NCI-H1092 (cell line): Measurements from ENCODE around the gene PLXDC2.

Experiments used
- DNase-seq: peaks from one replicate; lab custom pipeline; 2025; lab: John Stamatoyannopoulos, UW

Gene PLXDC2

GRCh38 chr10:19857876-19858275 is 41.6 kb downstream of the PLXDC2 start:
- no peak for DNase-seq

GRCh38 chr10:19860107-19860506 is 43.9 kb downstream of the PLXDC2 start:
- no peak for DNase-seq

DNA sequence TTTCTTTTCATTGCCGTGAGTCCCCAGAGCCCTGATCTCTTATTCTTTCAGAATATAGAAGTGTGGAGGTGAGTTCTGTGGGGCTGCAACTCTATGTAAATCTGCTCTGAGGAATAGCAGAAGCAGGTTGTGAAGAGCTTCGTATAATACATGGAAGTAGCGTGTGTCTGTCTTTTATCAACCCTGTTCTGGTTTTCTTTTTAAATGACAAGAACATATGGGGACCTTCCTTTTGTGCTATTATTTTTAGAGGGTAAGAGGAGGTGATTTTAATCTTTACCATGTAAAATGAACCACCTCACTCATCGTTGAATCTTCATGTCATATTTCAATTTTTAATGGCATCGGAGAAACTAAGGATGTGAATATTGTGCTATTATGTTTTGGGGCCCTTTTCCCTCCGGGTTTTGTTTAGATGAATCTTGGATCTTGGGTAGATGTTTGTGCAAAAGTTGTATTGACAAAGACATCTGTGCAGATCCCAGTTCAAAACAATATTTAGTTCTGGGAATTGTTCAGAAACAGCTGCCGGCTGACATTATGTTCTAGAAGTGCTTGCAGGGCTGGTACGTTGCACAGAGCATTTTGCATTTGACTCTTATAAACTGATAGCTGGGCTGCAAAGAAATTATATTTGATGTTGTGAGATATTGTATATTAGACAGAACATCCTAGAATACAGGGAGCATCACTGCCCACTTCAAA is 46.7 kb downstream of the PLXDC2 start:
- DNase-seq = no peak

DNA sequence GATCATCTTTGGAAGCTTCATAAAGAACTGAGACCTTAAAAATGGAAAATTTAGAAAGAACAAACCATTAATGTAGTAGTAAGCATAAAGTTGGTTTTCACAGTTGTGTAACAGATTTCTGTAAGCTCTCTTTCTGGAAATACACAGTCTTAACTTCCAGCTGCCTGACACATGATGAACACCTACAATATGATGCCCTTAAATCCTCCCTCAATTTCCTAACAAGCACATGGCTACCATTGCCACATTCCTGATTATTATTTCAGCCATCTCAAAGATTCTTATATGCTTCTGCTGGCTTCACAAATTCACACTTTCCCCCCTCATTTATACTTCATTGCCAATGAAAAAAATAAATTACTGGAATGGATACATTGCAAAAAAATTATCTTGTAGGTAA is 49.4 kb downstream of the PLXDC2 start:
- DNase-seq = no peak

GRCh38 chr10:19869370-19869769 is 53.1 kb downstream of the PLXDC2 start:
- DNase-seq = no peak

DNA sequence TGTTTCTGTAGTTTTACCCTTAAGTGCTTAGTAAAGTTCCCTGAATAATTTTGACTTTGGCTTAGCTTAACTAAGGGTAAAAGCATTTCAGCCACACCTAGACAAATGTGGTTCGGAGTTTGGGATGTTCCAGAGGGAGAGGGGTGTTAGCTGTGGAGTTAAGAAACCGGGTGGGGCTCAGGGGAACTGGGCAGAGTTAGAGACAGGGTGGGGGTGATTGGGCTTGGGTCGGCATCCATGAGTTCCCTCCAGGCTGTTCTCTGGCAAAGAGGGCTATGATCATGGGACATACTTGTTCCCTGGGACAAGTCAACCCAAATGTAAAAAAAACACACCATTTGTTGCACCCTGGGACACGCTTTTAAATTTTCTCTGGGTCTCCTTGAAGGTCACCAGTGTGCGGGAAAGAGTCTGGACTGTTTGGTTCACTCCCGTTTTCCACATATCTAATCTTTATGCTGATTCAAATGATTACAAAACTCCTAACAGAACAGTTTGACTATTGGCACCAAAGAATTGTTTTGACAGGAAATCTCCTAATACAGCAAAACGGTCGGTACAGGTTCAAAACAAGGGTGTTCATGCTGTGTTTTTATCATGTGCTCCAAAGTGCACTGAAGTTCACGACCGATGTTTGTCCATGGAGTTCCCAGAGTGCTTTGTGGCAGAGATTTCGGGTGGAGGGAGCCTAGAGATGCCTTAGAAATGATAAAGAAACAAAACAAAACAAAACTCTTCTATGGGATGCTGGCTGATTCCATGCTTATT is 56.5 kb downstream of the PLXDC2 start:
- no peak for DNase-seq

GRCh38 chr10:19874190-19874589 is 58.0 kb downstream of the PLXDC2 start:
- DNase-seq = no peak

- no peak for DNase-seq
Measured at GRCh38 chr10:19874791-19875190, 58.6 kb downstream of the PLXDC2 start.

DNA sequence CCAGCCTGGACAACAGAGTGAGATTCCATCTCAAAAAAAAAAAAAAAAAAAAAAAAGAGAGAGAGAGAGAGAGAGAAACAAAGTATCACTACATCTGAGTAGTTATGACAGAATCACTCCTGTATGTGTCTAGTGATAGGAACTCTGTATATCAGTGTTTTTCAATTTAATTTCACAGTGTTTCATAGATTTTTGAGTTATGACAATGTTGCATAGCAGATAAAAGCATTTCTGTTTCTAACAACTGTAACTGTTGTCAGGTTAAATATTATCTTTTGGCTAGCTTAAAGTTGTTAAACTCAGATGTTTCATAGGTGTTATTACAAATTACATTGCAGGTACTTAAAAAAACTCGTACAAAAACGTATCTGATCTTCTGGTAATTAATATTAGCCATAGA is 60.3 kb downstream of the PLXDC2 start:
- no peak for DNase-seq

DNA sequence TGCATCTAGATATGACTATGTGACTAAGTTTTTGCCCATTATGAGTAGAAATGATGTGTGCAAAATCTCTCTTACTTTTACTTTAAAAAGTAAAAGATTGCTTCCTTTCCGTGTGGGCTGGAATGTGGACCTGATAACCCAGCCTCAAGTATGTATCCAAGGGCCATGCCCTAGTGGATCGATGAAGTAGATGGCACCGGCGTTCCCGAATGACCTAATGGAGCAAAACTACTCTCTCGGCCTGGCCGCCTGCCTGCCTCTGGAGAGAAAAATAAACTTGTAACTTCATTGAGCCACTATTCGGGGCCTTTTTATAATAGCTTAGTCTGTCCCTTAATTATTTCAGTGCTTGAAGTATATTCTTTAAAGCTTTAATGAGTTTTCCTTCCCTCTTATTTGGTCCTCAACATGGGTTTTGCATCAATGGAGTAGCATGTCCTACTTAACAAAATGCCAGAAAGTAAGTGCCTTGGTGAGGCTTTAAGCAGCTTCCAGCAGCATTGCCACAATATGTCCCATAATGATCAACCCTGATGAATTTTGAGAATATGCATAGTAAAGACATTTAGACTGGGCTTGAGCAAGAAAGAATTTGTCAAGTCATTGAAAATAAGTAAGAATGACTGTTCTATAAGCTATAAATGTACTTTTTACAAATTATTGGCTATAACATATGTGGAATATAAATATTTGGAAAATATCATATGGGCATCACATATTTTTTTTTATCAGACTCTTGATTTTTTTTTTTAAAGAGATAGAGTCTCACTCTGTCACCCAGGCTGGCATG is 61.4 kb downstream of the PLXDC2 start:
- no peak for DNase-seq

GRCh38 chr10:19882621-19883020 is 66.4 kb downstream of the PLXDC2 start:
- DNase-seq = no peak

DNA sequence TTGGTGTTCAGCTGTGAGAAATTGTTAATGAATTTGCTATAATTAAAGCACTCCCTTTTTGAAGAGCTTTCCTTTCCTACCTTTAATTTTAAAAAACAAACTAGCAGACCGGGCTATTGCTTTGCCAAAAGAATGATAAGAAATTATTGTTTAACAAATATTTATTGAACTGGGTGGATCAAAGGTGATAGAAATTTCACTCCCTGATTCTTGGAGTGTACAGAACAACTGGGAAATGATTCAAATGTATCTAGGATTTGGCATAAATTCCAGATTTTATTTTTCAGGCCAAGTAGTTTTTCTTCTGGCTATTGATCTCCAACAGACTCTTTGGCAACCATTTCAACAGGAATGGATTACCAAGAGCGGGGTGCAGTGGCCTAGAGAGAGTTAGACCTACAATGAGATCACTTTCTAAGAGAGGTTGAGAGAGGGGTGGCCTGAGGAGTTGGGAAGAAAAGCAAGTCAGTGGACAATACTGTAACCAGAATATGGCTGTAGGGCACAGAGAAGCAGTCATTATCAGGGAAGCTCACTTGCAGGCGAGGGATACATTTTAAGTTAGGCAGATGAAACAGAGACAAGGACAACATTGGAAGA is 71.9 kb downstream of the PLXDC2 start:
- no peak for DNase-seq

DNA sequence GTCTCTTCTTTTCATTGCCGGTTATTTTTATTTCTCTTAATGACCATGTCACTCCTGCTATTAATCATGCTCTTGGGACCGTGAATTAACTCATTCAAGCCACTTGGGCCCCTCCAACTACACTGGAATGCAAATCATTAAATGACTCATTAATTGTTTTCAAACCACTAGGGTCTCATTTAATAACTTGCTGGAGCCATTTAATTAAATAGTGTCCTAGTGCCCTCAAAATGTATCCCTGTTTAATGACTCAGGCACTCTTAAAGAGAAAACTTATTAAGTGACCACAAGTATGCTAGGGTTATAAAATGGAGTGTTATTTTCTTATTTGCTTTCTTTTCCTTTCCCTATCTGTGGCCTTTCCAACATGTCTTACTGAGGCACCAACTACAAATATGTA is 73.0 kb downstream of the PLXDC2 start:
- DNase-seq = no peak

DNA sequence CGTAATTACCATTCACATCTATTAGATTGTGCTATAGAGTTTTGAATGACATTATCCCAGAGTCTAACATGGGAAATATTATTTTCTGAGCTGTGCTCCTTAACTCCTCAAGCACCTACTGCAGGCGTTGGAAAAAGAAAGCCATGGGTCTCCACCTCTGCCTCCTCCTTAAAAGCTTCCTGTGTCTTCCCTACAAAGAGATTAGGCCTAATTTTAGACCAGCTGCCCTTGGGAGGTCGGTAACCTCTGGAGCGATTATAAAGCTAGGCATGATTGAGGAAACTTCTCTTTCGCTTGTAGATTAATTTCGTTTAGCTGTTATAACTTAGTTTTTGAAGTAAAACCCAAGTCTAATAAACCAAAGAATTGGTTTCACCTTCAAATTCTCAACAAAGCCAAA is 75.2 kb downstream of the PLXDC2 start:
- no peak for DNase-seq

GRCh38 chr10:19892270-19892669 is 76.0 kb downstream of the PLXDC2 start:
- no peak for DNase-seq

- DNase-seq = no peak
Measured at GRCh38 chr10:19892677-19893076, 76.4 kb downstream of the PLXDC2 start.

GRCh38 chr10:19895500-19895899 is 79.3 kb downstream of the PLXDC2 start:
- no peak for DNase-seq

GRCh38 chr10:19902456-19902855 is 86.2 kb downstream of the PLXDC2 start:
- DNase-seq = no peak

DNA sequence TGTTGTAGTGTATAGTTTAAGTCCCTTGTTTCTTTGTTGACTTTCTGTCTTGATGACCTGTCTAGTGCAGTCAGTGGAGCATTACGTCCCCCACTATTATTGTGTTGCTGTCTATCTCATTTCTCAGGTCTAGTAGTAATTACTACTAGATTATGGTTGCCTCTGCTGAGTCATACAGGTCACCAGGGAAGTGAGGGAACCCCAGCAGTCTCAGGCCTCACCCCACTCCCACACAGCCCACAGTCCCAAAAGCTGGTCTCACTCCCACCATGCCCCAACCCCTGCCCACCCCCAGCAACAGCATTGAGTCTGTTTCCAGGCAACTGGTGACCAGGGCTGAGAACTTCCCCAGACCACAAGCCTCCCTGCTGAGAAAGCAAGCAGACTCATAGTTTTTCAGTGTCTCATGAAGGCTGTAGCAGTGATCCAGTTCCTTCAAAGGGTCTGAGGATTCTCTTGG is 88.0 kb downstream of the PLXDC2 start:
- no peak for DNase-seq

DNA sequence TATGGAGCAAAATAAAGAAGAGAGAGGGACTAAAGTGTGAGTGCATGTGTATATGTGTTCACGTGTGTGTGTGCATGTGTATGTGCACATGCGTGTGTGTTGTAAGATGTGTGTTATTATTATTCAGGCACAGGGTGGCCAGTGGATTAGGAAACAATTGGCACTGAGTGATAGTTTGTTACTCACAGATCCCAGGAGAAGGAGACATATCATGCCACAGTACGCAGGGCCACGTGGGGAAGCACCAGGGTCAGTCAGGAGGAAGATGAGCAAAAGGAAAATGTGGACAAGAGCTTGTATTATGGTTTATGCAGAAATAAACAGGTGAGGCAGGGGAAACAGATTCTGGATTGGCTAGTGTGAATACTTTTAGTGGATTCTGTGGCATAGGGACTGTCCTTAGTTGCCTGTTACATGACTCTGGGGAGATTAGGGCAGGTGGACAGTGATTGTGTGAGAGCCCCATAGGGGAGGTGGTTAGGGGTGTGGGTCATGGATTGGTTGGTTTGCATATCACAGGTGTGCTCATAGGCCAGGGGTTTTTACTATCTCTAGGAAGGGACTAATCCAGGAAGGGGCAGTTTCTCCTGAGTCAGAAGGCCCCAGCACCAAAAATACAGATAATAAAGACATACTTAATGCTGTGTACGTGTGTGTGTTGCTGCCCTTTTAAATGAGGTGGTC is 90.0 kb downstream of the PLXDC2 start:
- DNase-seq = no peak

DNA sequence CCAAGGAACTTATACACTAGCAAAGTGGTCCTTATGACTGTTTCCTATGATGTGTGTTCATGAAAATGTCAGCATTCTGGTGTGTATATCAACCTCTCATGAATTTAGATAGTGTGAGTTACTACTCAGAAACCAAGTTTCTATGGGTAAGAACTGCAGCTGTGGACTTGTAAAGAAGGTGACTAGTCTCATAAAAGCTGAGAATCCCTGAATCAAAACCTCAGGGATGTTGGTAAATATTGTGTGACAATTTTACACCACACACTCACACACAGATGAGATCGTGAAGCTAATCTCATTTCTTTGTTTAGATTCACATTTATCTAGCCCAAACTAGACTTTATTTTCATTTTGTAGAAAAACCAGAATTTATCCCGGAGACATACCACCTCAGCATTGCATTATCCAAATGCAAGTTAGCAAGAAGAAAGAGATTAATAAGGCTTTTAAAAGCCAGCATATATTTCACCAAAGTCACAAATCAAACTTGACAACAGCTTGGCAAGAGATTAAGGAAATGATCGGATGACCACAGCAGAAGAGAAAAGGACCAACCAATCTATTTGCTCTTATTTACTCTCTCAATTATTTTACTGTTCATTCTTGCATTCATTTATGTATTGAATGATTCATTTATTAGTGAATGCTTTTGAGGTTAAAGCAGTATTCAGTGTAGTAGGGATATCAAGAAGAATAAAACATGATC is 92.9 kb downstream of the PLXDC2 start:
- DNase-seq = no peak
